A673 (cell line): ENCODE results near the gene SLFN14.

Source experiments
- CTCF ChIP-seq: fragments of 300-800, 200-600 bp; sonication (generic); conservative IDR thresholded peaks from 2 replicates; pipeline ENCODE4 v1.5.1; 2017; ENCODE audit warnings: low read depth, mild to moderate bottlenecking, antibody characterized with exemption, low read length, moderate library complexity, mixed read lengths
- EZH2 ChIP-seq: fragments of 200-600 bp; sonication (generic); IDR thresholded peaks from 2 replicates; pipeline ENCODE4 v1.6.1; 2017; ENCODE audit warnings: borderline replicate concordance, low read depth, mild to moderate bottlenecking, mixed read lengths, antibody characterized with exemption, low read length; ENCODE audit not compliant: poor library complexity, severe bottlenecking

- no peak for TF ChIP-seq CTCF
- TF ChIP-seq EZH2, result no peak
These were observed 46.7 kb upstream of the SLFN14 start for GRCh38 chr17:35607239-35607847.
